NCI-H1105 (cell line): ENCODE measurements around the gene CCDC195.
"Not testable (repeated sequence)": the region's sequence is repeated elsewhere in the genome, so short reads cannot be mapped to it uniquely, and the experiment has no call there.

Experiments
- DNase-seq: peaks from one replicate; lab custom pipeline; 2025; lab: John Stamatoyannopoulos, UW

The CCDC195 gene

GRCh38 chr2:224690868-224691267 is 25.3 kb downstream of the CCDC195 start:
- DNase-seq, result no peak

- DNase-seq, result no peak
Measured at GRCh38 chr2:224689539-224689938, 26.6 kb downstream of the CCDC195 start.

GRCh38 chr2:224688997-224689396 is 27.2 kb downstream of the CCDC195 start:
- DNase-seq, result no peak

- no peak for DNase-seq
Measured at GRCh38 chr2:224687156-224687555, 29.0 kb downstream of the CCDC195 start.

- DNase-seq, result no peak
Measured at GRCh38 chr2:224685121-224685520, 31.0 kb downstream of the CCDC195 start.

- DNase-seq, result no peak
Measured at GRCh38 chr2:224682134-224682533, 34.0 kb downstream of the CCDC195 start.

- DNase-seq, result no peak
Measured at GRCh38 chr2:224671731-224672130, 44.4 kb downstream of the CCDC195 start.

GRCh38 chr2:224670203-224670602 is 46.0 kb downstream of the CCDC195 start:
- no peak for DNase-seq

- DNase-seq, result no peak
Measured at GRCh38 chr2:224669449-224669848, 46.7 kb downstream of the CCDC195 start.

GRCh38 chr2:224668123-224668909 is 47.8 kb downstream of the CCDC195 start:
- no peak for DNase-seq

GRCh38 chr2:224666951-224667553 is 49.1 kb downstream of the CCDC195 start:
- no peak for DNase-seq

GRCh38 chr2:224663322-224663721 is 52.8 kb downstream of the CCDC195 start:
- DNase-seq, result not testable (repeated sequence)

- not testable (repeated sequence) for DNase-seq
Measured at GRCh38 chr2:224661708-224662107, 54.5 kb downstream of the CCDC195 start.

GRCh38 chr2:224659714-224660113 is 56.5 kb downstream of the CCDC195 start:
- no peak for DNase-seq

GRCh38 chr2:224658780-224659405 is 57.3 kb downstream of the CCDC195 start:
- no peak for DNase-seq

GRCh38 chr2:224657349-224657748 is 58.8 kb downstream of the CCDC195 start:
- no peak for DNase-seq

- DNase-seq, result no peak
Measured at GRCh38 chr2:224655006-224655537, 61.1 kb downstream of the CCDC195 start.
